Karpas-422 (cell line): ENCODE results near the gene FAM124A. TPM values are rescaled to one million over a fixed set of nuclear protein-coding genes. Genes with fewer than 3 reads are reported as not detected.

Experiments
- DNase-seq: peaks from one replicate; pipeline ENCODE4 v3.0.0-alpha.2; 2015
- H2AFZ ChIP-seq: fragments of 200-600 bp; sonication (generic); 2 replicates; pipeline ENCODE4 v1.6.1; 2014; ENCODE audit warnings: antibody characterized with exemption, low read length, mixed read lengths
- H3K27ac ChIP-seq: fragments of 200-600 bp; sonication (generic); 2 replicates; pipeline ENCODE4 v1.5.1; 2014; ENCODE audit warnings: mild to moderate bottlenecking, low read length, moderate library complexity
- H3K27me3 ChIP-seq: fragments of 200-600 bp; sonication (generic); 2 replicates; pipeline ENCODE4 v1.6.1; 2014; ENCODE audit warnings: low read length, mixed read lengths
- H3K36me3 ChIP-seq: fragments of 200-600 bp; sonication (generic); 2 replicates; pipeline ENCODE4 v1.6.1; 2014; ENCODE audit warnings: low read length, mixed read lengths; ENCODE audit not compliant: insufficient read depth
- H3K4me1 ChIP-seq: fragments of 200-600 bp; sonication (generic); 2 replicates; pipeline ENCODE4 v1.6.1; 2014; ENCODE audit warnings: mild to moderate bottlenecking, low read length, mixed read lengths
- H3K4me2 ChIP-seq: fragments of 200-600 bp; sonication (generic); 2 replicates; pipeline ENCODE4 v1.6.1; 2014; ENCODE audit warnings: low read length, low read depth, mild to moderate bottlenecking; ENCODE audit not compliant: poor library complexity, severe bottlenecking
- H3K4me3 ChIP-seq: fragments of 200-600 bp; sonication (generic); 2 replicates; pipeline ENCODE4 v1.5.1; 2014; ENCODE audit warnings: mild to moderate bottlenecking, antibody characterized with exemption, low read length, mixed read lengths
- H3K79me2 ChIP-seq: fragments of 200-600 bp; sonication (generic); 2 replicates; pipeline ENCODE4 v1.6.1; 2014; ENCODE audit warnings: mild to moderate bottlenecking, low read length, mixed read lengths
- H3K9ac ChIP-seq: fragments of 200-600 bp; sonication (generic); 2 replicates; pipeline ENCODE4 v1.6.0; 2014; ENCODE audit warnings: low read length
- H3K9me2 ChIP-seq: fragments of 200-600 bp; sonication (generic), shearing (Covaris generic); replicated peaks from 2 replicates; pipeline ENCODE4 v1.6.0; 2014; ENCODE audit warnings: mild to moderate bottlenecking, low read length, moderate library complexity; ENCODE audit not compliant: insufficient read depth
- H3K9me3 ChIP-seq: fragments of 300-700, 200-600 bp; sonication (generic); 2 replicates; pipeline ENCODE4 v1.6.1; 2014; ENCODE audit warnings: low read length, mixed read lengths
- H4K20me1 ChIP-seq: fragments of 200-600 bp; sonication (generic); 2 replicates; pipeline ENCODE4 v1.6.1; 2014; ENCODE audit warnings: mild to moderate bottlenecking, antibody characterized with exemption, low read length, low read depth; ENCODE audit not compliant: insufficient read depth
- total RNA-seq: library from RNA; depleted of rRNA; stranded (reverse); fragments of >200 nt; shearing (Covaris generic); gene quantifications from 2 replicates; pipeline ENCODE4 v1.2.3, GENCODE V29; 2014; ENCODE audit warnings: low replicate concordance

FAM124A gene
- total RNA-seq, 1 experiment from 2014 or later = not detected

DNA sequence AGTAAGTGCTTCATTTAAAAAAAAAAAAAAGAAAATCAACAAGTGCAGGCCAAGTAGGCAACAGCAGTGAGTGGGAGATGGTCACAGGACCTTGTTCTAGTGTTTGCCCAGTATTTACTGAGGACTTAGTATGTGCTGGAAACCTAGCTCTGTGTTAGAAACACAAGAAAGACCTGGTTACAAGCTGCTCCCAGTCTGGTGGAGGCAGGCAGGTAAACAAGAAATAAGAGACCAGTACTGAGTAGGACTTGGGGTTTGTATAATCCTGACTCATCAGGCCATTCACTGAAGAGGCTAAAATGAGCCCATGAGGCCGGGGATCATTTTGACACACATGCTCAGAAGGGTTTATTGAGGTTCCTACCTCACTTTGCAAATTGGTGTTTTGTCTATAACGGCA is 95.8 kb downstream of the FAM124A start:
- Histone ChIP-seq H3K9ac (no peak overlapping the region), H3K79me2 (no peaks in the 10 kb centered on the region), H3K9me2 (no peaks in the 10 kb centered on the region), H3K27ac (peak overlapping the region; percentile 74), H3K9me3 (no peaks in the 10 kb centered on the region), H3K4me1 (peaks cover 68% of the 10 kb centered on the region), H4K20me1 (no peaks in the 10 kb centered on the region), H3K27me3 (no peaks in the 10 kb centered on the region), H2AFZ (no peak overlapping the region), H3K4me3 (no peak overlapping the region), H3K4me2 (peak overlapping the region; percentile 24), H3K36me3 (no peaks in the 10 kb centered on the region; the same call in 1 of the 2 replicates)
- DNase-seq = no peak

DNA sequence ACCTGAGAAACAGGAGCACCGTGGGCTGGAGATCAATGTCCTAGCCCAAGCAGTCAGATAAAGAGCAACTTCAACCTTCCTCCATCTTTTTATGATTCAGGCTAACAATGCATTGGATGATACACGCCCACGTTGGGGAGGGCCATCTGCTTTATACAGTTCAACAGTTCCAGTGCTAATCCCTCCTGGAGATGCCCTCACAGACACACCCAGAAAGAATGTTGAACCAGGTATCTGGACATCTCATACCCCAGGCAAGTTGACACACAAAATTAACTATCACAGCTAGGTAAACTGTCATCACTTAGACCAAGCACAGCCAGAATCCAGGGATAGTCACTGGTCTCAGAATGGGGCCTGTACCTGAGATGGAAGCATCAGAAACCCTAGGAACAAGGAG is 96.7 kb downstream of the FAM124A start:
- DNase-seq = no peak
- Histone ChIP-seq H3K9me3 (no peaks in the 10 kb centered on the region), H3K36me3 (no peaks in the 10 kb centered on the region; the same call in 1 of the 2 replicates), H3K27me3 (no peaks in the 10 kb centered on the region), H4K20me1 (no peaks in the 10 kb centered on the region), H3K9ac (no peak overlapping the region), H3K4me1 (peaks cover 69% of the 10 kb centered on the region), H2AFZ (no peak overlapping the region), H3K79me2 (no peaks in the 10 kb centered on the region), H3K4me2 (no peak overlapping the region), H3K27ac (no peak overlapping the region), H3K4me3 (no peak overlapping the region), H3K9me2 (no peaks in the 10 kb centered on the region)

DNA sequence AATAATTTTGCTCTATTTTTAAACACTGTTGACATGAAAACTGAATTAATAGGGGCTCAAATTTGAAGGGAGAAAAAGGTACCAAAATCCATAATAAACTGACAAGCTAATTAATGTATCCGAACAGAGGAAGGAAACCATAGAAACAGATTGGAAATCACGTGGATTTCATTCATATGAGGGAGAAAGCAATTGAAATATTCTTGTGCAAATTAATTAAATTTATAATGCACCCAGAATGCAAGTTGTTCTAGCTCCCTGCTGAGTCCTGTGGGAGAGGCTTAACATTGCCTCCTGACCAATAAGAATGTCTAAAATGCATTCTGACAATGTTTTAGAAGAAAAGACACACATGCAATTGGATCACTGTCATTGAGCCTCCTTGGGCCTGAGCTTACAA is 99.6 kb downstream of the FAM124A start:
- Histone ChIP-seq H3K27me3 (no peaks in the 10 kb centered on the region), H3K4me2 (no peak overlapping the region), H2AFZ (no peak overlapping the region), H3K27ac (peak overlapping the region; percentile 30; the same call in 1 of the 2 replicates), H3K9me2 (no peaks in the 10 kb centered on the region), H3K4me1 (peaks cover 75% of the 10 kb centered on the region), H3K9ac (no peak overlapping the region), H3K4me3 (no peak overlapping the region), H3K9me3 (no peaks in the 10 kb centered on the region), H3K79me2 (no peaks in the 10 kb centered on the region), H4K20me1 (no peaks in the 10 kb centered on the region), H3K36me3 (no peaks in the 10 kb centered on the region; the same call in 1 of the 2 replicates)
- DNase-seq = no peak

DNA sequence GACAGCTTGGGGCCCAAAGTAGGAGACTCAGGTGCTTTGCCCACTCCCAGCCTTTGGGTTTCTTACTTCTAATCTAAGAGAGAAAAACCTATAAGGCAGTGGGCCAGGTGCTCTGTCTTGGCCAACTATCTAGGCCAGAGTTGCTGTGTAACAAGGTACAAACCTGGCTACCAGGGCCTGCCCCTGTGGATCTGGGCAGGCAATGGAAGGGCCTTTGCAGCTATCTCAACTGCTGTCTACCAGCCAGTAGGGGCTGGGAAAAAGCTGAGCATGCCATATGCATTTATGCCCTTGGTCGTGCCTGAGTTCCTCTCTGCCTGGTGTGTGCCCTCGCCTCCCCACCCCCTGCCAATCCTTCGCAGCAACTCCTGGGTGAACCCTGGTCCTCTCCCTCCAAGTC is 100.6 kb downstream of the FAM124A start:
- peak overlapping the region; percentile 70 for H3K9ac ChIP-seq
- H2AFZ ChIP-seq = no peak overlapping the region
- DNase-seq = no peak
- H3K36me3 ChIP-seq = no peaks in the 10 kb centered on the region; the same call in 1 of the 2 replicates
- no peaks in the 10 kb centered on the region for H3K79me2 ChIP-seq
- no peaks in the 10 kb centered on the region for H3K27me3 ChIP-seq
- H3K9me3 ChIP-seq = no peaks in the 10 kb centered on the region
- H3K4me2 ChIP-seq = peak overlapping the region; percentile 77
- H3K27ac ChIP-seq = peak overlapping the region; percentile 96; the same call in 1 of the 2 replicates
- H3K9me2 ChIP-seq = no peaks in the 10 kb centered on the region
- H3K4me3 ChIP-seq = peak overlapping the region; percentile 55; the same call in 1 of the 2 replicates
- peaks cover 69% of the 10 kb centered on the region for H3K4me1 ChIP-seq
- H4K20me1 ChIP-seq = no peaks in the 10 kb centered on the region

DNA sequence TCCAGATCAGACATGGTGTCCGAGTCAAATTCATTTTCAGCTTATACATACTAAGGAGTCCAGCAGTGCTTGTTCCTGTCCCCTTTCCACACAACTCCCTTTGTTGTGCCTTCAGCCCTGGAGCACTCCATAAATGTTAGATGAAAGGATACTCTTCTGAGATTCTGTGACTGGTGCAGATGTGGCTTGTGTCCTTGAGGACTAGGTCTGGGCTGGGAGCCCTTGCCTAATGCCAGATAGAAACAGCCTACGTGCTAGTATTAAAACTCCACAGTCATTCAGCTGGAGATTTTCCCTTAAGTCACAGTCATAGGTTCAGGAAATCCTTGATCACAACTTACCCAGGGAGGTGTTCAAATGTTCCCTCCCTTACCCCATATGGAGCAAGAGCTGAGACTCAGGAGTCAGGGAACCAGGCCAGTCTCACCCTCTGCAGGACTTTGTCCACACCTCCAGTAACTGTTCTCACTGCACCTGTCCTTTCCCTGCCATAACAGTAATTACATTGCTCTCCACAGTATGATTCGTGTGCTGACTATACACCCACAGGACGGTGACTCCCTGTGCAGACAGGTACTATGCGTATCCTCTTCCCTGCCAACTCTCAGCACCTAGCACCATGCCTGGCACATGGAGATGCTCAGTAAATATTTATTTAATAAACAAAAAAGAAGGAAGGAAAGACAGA is 101.8 kb downstream of the FAM124A start:
- peak overlapping the region; percentile 55 for H3K4me3 ChIP-seq
- no peaks in the 10 kb centered on the region for H3K9me2 ChIP-seq
- H3K27ac ChIP-seq = peak overlapping the region; percentile 96
- H4K20me1 ChIP-seq = no peaks in the 10 kb centered on the region
- H3K27me3 ChIP-seq = no peaks in the 10 kb centered on the region
- no peak for DNase-seq
- no peaks in the 10 kb centered on the region for H3K9me3 ChIP-seq
- H3K36me3 ChIP-seq = no peaks in the 10 kb centered on the region; the same call in 1 of the 2 replicates
- H3K9ac ChIP-seq = peak overlapping the region; percentile 70
- H3K4me1 ChIP-seq = peaks cover 58% of the 10 kb centered on the region
- no peaks in the 10 kb centered on the region for H3K79me2 ChIP-seq
- H3K4me2 ChIP-seq = peak overlapping the region; percentile 77
- H2AFZ ChIP-seq = no peak overlapping the region

DNA sequence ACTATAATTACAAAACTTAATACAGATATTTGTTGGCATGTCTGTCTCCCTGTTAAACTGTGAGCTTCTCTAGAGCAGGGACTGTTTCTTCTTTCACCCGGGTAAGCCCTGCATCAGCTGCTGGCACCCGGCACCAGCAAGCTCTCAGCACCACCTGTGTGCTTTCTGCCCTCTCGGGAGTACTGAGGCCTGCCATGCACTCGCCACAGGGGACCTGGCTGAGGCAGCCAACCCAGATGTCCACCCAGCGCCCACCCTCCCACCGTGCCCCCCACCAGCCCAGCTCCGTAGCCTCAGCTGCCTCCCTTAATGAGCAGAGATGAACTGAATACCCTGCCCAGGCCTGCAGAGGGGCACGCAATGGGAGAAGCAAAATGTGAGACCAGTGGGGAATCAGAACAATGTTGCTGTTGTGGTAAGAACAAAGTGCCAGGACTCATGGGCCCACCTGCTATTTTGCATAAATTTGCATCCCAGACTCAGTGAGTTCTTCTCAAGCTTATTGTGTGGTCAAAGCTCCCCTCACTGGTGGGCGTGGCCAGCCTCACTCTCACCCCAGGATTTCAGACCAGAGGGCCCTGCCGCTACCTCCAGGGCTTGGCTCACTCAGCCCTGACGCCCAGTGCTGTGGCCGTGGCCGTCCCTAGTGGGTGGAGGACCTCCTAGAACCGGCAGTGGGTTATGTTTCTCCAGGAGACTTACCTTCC is 102.7 kb downstream of the FAM124A start:
- Histone ChIP-seq H3K9ac (peak overlapping the region; percentile 70), H3K27ac (peak overlapping the region; percentile 96), H3K9me2 (no peaks in the 10 kb centered on the region), H3K9me3 (no peaks in the 10 kb centered on the region), H3K27me3 (no peaks in the 10 kb centered on the region), H4K20me1 (no peaks in the 10 kb centered on the region), H3K4me1 (peaks cover 58% of the 10 kb centered on the region), H2AFZ (no peak overlapping the region; the same call in 1 of the 2 replicates), H3K4me3 (peak overlapping the region; percentile 55), H3K36me3 (no peaks in the 10 kb centered on the region), H3K79me2 (no peaks in the 10 kb centered on the region), H3K4me2 (peak overlapping the region; percentile 77)
- DNase-seq = peak; percentile 83

DNA sequence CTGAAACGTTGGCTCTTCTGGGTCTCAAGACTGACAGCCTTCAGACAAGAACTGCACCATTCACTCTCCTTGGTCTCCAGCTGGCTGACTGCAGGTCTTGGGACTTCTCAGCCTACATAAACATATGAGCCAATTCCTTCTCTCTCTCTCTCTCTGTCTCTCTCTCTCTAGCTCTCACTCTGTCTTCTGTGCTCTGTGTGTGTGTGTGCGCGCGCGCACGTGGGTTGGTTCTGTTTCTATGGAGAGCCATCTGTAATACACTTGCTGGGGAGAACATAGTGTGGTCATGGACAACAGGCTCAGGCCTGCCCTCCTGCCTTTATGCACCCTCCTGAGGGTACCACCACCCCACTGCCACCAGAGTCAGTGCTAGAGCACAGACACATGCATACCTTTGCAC is 103.6 kb downstream of the FAM124A start:
- Histone ChIP-seq H3K9ac (peak overlapping the region; percentile 70), H3K4me1 (peaks cover 63% of the 10 kb centered on the region), H4K20me1 (no peaks in the 10 kb centered on the region), H2AFZ (no peak overlapping the region), H3K79me2 (no peaks in the 10 kb centered on the region), H3K9me2 (no peaks in the 10 kb centered on the region), H3K9me3 (no peaks in the 10 kb centered on the region), H3K4me2 (peak overlapping the region; percentile 77), H3K27me3 (no peaks in the 10 kb centered on the region), H3K4me3 (peak overlapping the region; percentile 55), H3K27ac (peak overlapping the region; percentile 96), H3K36me3 (no peaks in the 10 kb centered on the region)
- DNase-seq = no peak

DNA sequence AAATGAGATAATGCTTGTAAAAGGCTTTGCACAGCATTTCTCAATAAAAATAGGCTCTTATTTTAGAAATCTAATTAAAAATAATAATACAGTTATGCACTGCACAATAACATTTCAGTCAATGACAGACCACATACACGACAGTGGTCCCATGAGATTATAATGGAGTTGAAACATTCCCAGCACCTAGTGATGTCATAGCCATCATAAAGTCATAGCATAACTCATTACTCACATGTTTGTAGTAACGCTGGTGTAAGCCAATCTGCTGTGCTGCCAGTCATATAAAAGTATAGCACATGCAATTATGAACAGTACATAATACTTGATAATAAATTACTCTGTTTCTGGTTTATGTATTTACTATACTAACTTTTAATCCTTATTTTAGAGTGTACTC is 104.6 kb downstream of the FAM124A start:
- peak overlapping the region; percentile 77 for H3K4me2 ChIP-seq
- no peak for DNase-seq
- H3K36me3 ChIP-seq = no peaks in the 10 kb centered on the region
- H3K79me2 ChIP-seq = no peaks in the 10 kb centered on the region
- no peaks in the 10 kb centered on the region for H3K9me2 ChIP-seq
- peaks cover 70% of the 10 kb centered on the region for H3K4me1 ChIP-seq
- no peak overlapping the region for H2AFZ ChIP-seq
- H3K4me3 ChIP-seq = no peak overlapping the region
- peak overlapping the region; percentile 96; the same call in 1 of the 2 replicates for H3K27ac ChIP-seq
- no peaks in the 10 kb centered on the region for H3K27me3 ChIP-seq
- no peak overlapping the region for H3K9ac ChIP-seq
- H4K20me1 ChIP-seq = no peaks in the 10 kb centered on the region
- no peaks in the 10 kb centered on the region for H3K9me3 ChIP-seq
